OCI-LY3 (cell line): ENCODE results near the gene SH3PXD2A.

Experiments used
- CTCF ChIP-seq: fragments of 200-600, 300-600 bp; sonication (generic); IDR thresholded peaks from 2 replicates; pipeline ENCODE4 v1.5.1; 2014; ENCODE audit warnings: antibody characterized with exemption, low read length, low read depth
- EZH2phosphoT487 ChIP-seq: fragments of 200-600 bp; shearing (Covaris generic); IDR thresholded peaks from 2 replicates; pipeline ENCODE4 v1.6.1; 2018; ENCODE audit warnings: antibody characterized with exemption, mixed run types, low read depth

- TF ChIP-seq CTCF (no peak), EZH2phosphoT487 (no peak)
These were observed 134.4 kb downstream of the SH3PXD2A start for GRCh38 chr10:103720964-103721335.
